GM18868 (cell line): Measurements from ENCODE around the gene LBP.
"Not testable (repeated sequence)": the region's sequence is repeated elsewhere in the genome, so short reads cannot be mapped to it uniquely, and the experiment has no call there.

ENCODE experiments used
- ATAC-seq: cut with Tn5 transposase; IDR thresholded peaks from one replicate; pipeline ENCODE4 v1.9.1; 2021; ENCODE audit warnings: mild to moderate bottlenecking, moderate library complexity; ENCODE audit not compliant: unreplicated experiment

LBP gene

DNA sequence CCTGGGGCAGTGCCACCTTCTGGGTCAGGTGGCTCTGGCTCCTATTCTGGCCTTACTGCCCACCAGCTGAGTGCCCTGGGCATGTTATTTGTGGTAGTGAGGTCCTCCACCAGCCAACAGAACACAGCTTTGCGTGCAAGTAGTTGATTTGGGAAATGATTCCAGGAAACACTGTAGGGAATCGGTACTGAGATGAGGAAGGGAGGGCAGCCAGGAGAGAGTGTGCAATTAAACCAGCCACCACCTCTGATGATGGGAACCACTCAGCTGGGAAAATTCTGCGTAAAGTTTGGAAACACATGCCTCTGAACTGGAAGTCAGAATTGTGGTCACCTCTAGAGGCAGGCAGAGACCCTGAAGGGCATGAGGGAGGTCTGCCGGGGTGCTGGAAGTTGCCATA, 459 bp downstream of the LBP start:
- ATAC-seq = no peak

DNA sequence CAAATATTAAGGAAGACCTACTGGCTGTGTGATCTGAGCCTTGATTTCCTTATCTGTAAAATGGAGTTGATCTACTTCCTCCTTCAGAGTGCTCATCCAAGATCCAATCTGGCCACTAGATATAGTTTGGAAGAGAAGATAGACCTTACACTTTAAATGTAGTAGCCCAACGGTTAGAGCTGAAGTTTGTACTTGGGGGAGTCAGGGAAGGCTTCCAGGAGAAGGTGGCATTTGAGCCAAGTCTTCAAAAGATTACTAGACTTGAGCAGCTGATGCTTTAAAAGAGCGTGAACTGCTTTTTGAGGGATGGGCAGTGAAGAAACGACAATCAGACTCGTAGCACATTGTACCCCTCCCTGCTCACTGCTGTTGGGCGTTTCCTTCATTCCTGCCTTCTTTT, 3.6 kb downstream of the LBP start:
- no peak for ATAC-seq

DNA sequence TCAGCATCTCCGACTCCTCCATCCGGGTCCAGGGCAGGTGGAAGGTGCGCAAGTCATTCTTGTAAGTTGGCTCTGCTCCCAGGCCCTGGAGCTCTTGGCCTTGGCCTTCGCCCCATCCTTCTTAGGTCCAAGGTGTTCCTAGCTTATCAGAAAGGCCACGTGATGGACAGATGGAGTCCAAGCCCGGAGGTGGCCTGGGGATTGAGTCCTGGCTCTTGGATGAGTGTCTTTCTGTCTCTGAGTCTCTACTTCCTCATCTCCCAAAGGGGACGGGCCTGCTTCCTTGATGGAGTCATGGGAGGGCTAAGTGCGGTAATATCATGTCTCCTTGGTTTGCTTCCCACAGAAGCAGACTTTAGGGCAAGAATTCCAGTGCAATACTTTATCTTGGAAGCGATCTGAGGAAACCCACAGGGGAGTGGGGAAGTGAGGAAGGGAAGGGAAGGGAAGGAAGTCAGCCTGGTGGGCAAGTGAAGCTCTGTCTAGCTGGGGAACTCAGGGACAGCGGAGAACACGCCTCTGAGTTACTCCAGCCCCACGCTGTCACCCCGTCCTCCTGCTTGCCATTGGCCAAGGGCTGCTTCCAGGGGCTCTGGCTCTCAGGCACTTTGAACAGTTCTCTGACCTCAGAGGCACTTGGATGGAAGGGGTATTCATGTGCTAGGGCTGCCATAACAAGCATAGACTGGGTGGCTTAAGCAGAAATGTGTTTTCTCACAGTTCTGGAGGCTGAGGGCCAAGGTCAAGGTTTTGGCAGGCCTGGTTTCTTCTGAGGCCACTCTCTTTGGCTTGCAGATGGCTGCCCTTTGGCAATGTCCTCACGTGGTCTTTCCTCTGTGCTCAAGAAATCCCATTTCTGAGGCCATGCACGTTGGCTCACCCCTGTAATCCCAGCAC, 4.8 kb downstream of the LBP start:
- ATAC-seq = no peak

DNA sequence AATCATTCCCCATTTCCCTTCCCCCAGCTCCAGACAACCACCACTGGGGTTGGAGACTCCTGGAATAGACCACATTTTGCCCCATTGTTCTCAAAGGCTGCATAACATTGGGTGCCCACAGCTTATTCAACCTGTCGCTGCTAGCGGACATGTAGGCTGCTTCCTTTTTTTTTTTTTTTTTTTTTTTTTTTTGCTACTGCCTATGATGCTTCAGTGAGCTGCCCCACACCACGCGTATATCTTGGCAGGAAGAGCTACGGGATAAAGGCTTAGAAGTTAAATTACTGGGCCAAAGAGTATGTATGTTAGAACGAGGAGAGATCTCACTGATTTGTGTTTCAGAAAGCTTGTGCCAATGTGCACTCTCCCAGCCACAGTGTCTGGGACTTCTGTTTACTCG, 7.0 kb downstream of the LBP start:
- ATAC-seq = no peak

- no peak for ATAC-seq
Measured at GRCh38 chr20:38354227-38354626, 7.9 kb downstream of the LBP start.

- ATAC-seq = no peak
Measured at GRCh38 chr20:38355161-38356012, 9.1 kb downstream of the LBP start.

GRCh38 chr20:38357653-38358207, 11.4 kb downstream of the LBP start:
- ATAC-seq = no peak

DNA sequence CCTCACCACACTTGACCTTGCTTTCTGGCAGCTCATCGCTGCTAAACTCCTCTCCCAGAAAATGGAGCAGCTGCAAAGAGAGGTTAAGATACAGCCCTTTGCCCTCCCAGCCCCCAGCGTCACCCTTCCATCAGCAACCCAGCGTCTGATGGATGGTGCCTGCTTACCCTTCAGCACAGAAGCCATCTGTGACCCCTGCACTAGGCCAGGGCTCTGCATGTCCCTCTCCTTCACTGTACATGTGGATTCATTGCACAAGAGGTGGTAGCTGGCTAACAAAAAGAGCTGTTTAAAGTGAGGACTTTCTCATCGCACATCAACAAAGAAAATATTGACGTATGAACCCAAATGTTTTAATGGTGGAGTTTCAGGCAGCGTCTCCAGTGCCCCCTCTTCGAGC, 12.3 kb downstream of the LBP start:
- no peak for ATAC-seq

DNA sequence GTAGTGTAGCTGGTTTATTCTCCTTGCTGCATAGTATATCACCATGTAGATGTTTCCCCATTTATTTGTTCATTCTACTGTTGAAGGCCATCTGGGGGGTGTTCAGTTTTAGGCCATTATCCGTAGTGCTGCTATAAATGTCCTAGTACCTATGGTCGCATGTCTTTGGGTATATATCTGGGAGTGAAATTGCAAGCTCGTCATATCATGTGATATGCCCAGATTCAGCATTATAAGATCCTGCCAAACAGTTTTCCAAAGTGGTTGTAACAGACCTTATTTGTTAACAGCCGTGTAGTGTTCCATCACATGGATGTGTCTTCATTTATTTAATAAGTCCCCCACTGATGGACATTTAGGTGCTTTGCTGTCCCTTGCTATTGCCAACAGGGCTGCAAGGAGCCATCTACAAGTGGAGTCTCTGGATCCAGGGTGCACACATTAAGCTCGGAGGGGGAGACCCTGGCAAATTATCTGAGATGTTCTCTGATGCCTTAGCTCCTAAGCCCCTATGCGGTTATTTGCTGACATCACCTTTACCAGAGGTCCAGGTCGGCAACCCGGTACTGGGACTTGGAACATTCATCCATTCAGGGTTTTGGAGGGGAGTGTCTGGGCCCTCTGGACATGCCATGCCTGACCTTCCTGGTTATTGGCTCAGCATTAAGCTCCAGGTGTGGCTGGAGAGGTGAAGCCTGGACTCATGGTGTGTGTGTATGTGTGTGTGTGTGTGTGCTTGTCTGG, 16.9 kb downstream of the LBP start:
- ATAC-seq = no peak

GRCh38 chr20:38369389-38369788, 23.1 kb downstream of the LBP start:
- no peak for ATAC-seq

GRCh38 chr20:38372806-38373205, 26.5 kb downstream of the LBP start:
- ATAC-seq = no peak

- no peak for ATAC-seq
Measured at GRCh38 chr20:38373231-38373867, 27.1 kb downstream of the LBP start.

GRCh38 chr20:38373898-38374297, 27.6 kb downstream of the LBP start:
- ATAC-seq = no peak

- no peak for ATAC-seq
Measured at GRCh38 chr20:38377039-38377685, 30.9 kb downstream of the LBP start.

DNA sequence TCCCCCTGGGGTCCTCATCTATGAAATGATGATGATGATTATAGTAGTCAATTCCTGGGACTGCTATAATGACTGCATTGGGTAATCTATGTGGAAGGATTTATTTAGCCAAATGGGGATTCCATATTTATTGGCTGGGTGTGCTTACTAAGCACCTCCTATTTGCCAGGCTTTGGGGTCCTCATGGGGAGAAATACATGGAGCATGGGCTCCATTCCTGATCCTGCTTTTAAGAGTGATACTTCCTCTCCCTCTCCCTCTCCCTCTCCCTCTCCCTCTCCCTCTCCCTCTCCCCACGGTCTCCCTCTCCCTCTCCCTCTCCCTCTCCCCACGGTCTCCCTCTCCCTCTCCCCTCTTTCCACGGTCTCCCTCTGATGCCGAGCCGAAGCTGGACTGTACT, 31.6 kb downstream of the LBP start:
- ATAC-seq = not testable (repeated sequence)

DNA sequence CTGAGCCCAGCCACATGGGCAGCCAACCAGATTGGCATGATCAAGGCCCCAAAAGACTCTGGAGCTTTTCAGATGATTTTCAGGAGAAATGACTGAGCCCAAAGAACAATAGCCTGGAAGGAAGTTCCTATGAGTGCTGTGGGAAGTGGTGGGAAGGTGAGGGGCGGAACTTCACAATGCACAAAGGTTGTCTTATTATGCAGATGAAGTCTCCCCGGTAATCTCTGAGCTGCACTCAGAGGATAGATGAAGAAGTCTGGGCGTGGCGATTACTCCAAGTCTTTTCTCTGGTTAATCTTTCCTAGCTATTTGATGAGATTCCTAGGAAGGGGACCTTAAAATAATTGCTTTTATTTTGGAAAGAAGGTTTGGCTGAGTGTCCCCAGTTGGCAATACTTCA, 36.9 kb downstream of the LBP start:
- ATAC-seq = no peak

GRCh38 chr20:38386004-38386403, 39.7 kb downstream of the LBP start:
- no peak for ATAC-seq

DNA sequence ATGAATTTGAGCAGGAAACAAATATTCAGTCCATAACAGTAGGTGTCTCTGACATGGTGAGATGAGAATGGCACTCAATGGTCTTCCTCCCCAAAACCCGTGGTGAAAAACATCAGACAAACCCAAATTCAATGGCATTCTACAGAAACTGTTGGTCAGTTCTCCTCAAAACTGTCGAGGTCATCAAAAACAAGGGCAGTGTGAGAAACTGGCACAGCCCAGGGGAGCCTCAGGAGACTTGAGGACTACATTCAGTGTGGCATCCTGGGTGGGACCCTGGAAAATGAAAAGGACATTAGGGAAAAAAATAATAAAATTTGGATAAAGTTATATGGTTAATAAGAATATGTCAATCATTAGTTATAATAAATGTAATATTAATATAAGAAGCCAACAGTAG, 40.6 kb downstream of the LBP start:
- no peak for ATAC-seq

GRCh38 chr20:38387953-38388352, 41.7 kb downstream of the LBP start:
- ATAC-seq = no peak

GRCh38 chr20:38392356-38392755, 46.1 kb downstream of the LBP start:
- no peak for ATAC-seq
